Activated T-cell treated with anti-CD3 and anti-CD28 coated beads for 48 hours (primary cell): ENCODE data around the gene NUDT3.

Experiments used
- DNase-seq: peaks from one replicate; pipeline ENCODE4 v3.0.0-alpha.2; 2020; ENCODE audit warnings: low read depth

NUDT3 gene

GRCh38 chr6:34238585-34239499, 153.6 kb downstream of the NUDT3 start:
- DNase-seq = no peak

DNA sequence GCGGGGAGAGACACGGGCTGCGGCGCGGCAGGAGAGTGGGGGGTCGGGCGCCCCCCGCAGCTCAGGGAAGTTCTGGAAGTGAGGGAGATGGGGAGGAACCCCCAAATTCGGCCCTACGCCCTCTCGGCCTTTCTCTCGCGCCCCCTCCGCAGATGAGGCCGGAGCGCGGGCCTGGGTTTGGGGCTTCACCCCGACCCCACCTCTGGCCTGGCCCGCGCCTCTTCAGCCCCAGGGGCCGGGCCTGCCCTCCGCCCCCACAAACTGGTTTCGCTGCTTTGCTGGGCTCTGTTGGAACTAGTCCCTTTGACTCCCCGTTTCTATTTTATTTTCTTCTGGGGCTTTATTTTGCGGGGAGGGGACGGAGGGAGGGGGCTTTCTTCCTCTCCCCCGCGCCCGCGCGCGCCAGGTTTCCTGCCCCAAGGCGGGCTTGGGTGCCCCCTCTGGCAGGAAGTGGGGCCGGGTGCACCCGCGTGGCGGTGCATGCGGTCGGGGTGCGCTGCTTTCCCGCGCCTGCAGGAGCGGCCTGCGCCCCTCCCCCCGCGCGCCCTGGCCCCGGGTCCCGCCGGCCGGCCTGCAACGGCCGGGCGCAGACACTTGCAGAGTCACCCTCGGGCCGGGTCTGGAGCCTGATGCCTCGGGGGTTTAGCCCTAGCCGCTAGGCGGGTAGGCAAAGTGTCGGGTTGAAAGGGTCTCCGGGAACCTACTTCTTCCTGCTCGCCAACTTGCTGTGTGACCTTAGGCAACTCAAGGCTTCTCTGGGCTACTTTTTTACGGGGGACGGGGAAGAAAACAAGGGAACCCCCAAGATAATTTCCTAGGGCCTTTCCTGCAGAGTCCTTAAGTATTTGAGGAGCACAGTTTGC, 154.5 kb downstream of the NUDT3 start:
- peak; percentile 78 for DNase-seq

GRCh38 chr6:34237316-34237721, 155.2 kb downstream of the NUDT3 start:
- DNase-seq = no peak

DNA sequence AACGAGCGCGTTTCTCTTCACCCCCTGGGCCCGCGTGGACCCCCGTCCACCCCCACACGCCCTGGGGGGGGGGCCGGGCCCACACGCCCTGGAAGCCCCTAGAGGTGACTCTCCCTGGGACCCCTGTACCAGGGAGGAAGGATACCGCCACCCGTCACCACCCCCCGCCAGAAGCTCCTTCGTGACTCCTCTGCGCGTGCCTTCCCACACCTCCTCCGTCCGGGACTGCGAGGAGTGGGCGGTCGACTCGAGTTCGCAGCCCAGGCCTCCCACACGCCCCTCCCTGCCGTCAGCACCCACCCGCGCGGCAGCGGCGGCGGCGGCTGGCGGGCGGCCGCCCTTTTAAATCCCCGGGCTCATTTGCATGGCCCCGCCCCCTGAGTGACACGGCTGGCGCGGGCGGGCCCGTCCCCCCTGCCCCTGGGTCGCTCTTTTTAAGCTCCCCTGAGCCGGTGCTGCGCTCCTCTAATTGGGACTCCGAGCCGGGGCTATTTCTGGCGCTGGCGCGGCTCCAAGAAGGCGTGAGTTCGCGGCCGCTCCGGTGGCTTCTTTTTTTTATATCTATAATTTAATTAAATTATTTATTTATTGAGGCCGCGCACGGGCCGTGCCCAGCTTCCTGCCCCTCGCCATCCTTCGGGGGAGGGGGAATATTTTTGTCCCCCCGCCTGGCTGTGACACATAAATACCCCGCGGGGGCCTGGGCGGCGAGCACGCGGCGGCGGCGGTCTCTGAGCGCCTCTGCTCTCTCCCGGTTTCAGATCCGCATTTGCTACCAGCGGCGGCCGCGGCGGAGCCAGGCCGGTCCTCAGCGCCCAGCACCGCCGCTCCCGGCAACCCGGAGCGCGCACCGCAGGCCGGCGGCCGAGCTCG, 155.8 kb downstream of the NUDT3 start, which contains the start of gene HMGA1:
HMGA1 (plus strand) TSS at position 431 of the 873 bp plus-strand sequence. CDS start 3,908 bp downstream, outside the sequence.
- DNase-seq = peak; percentile 86

- DNase-seq = no peak
Measured at GRCh38 chr6:34236131-34236442, 156.4 kb downstream of the NUDT3 start.

DNA sequence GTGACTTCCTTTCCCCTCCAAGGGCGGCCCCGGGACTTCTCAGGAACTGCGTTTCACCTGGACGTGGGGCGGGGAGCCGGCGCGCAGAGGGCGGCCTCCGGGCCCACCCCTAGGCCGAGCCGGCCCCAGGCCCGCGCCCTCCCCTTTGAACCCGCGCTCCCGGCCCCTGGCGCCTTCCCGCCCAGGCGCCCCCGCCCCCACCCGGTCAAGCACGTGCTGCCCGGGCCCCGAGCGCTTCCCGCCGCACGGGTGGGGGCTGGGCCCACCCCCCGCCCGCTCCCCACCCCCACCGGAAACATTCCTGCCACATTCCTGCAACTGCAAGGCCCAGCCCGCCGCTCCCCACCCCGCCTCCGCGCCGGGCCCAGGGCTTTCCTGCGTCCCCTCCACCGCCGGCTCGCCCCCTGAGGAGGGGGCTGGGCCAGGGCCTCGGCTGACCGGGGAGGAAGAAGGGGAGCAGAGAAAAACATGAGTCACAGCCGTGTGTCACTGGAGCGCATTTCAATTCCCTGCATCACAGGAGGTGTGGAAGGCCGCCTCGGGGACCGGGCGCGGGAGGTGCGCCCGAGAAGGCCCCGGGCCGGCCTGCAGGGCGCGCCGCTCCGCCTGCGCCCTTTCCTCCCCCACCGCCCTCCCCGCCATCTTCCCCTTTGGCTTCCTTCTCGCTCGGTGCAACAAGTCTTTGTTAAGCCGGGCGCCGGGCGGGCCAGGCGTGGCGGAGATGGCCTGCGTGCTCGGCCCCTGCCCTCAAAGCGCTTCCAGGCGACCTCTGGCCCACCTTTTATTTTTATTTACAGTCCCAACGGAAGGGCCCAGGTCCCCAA, 156.9 kb downstream of the NUDT3 start:
- DNase-seq = peak; percentile 60

DNA sequence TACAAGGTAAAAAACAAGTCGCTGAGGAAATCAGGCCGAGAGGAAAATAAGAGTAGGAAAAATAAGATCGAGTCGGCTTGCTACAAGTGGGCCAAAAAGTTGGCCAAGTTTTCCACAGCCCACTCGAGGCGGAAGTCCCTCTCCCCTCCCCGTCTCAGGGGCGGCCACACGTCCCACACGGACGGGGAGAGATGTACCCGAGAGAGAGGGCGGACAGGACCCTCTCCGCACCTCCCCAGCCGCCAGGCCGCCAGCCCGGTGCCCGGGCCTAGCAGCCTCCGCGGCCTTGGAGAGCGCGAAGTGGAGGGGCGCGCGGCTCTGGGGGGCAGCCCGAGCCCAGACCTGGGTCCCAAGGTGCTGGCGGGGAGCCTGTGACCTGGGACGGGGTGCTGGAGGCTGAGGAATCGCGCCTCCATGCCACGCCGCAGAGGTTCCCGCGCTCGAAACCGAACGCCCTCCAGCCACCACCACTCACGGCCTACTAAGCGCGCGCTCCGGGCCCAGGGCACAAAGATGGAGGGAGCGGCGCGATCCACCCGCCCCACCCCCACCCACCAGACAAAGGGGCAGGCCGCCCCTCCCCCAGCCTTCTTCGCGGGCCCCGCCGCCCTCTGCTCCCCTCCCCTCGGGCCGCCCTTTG, 157.7 kb downstream of the NUDT3 start:
- DNase-seq = no peak

DNA sequence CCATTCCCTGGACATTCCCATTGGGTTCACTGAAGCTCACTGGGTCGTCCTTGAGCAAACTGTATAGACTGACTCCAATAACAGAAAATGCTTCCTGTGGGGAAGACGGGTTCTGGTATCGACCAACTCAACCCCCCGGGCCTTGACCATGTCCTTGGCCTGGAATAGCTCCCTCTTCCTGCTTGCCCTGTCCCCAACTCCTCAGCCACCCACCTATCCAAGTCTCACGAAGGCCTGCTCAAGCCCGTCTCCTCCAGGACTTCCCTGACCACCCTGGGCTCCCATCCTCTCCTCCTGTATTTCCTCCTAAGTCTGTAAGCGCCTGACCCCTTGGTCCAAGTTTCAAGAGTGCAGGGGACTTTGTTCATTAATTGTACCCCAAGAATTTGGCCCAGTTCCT, 158.6 kb downstream of the NUDT3 start:
- DNase-seq = no peak

- DNase-seq = no peak
Measured at GRCh38 chr6:34232901-34233300, 159.6 kb downstream of the NUDT3 start.

DNA sequence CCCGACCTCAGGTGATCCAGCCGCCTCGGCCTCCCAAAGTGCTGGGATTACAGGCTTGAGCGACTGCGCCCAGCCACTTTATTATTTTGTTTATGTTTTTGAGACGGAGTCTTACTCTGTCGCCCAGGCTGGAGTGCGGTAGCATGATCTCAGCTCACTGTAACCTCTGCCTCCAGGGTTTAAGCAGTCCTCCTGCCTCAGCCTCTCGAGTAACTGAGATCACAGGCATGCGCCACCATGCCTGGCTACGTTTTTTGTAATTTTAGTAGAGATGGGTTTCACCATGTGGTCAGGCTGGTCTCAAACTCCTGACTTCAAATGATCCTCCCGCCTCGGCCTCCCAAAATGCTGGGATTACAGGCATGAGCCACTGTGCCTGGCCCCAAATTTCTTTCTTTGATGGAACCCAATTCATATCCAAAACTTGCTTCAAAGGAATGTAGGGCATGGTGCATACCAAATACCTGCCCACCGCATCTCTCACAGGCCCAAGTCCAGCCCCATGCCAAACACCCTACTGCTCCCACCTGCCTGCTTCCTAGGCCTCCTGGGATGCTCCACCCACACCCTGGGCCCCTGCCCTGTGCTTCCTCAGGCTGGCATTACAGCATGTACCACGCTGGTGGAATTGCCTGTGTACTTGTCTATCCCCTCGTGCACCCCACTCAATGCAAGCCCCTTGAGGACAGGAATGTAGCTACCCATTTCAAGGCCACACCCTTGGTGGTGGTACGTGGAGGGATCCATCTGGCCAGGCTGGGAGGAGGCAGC, 160.7 kb downstream of the NUDT3 start:
- DNase-seq = no peak

- DNase-seq = no peak
Measured at GRCh38 chr6:34230653-34231371, 161.7 kb downstream of the NUDT3 start.

DNA sequence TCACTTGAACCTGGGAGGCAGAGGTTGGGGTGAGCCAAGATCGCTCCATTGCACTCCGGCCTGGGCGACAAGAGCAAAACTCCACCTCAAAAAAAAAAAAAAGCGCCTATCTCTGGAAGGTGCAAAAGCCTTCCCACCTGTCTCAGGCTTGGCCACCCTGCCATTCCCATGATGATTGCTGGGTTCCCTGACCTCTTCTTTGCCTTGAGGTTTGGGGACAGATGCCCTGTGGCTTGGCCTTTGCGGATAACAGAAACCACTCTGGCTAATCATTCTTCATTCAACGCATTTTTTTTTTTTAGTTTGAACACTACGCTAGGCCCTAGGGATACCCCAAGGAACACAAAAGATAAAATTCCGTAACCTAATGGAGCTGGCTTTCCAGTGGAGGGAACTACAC, 162.6 kb downstream of the NUDT3 start:
- DNase-seq = no peak
